HTERT RPE-1 (cell line): ENCODE results near the gene NHSL2.
"Not testable (repeated sequence)": the region's sequence is repeated elsewhere in the genome, so short reads cannot be mapped to it uniquely, and the experiment has no call there.

Experiments used
- in situ Hi-C: fragments of 300-500 bp; cut with MboI; formaldehyde crosslinking; loops from 4 replicates; pipeline ENCODE4 v1.14.3; 2020; ENCODE audit warnings: low sequenced_read_pairs

The NHSL2 gene

GRCh38 chrX:72040506-72040905 lies 129.9 kb downstream of the NHSL2 start:
- in situ Hi-C loops: no loop called here

DNA sequence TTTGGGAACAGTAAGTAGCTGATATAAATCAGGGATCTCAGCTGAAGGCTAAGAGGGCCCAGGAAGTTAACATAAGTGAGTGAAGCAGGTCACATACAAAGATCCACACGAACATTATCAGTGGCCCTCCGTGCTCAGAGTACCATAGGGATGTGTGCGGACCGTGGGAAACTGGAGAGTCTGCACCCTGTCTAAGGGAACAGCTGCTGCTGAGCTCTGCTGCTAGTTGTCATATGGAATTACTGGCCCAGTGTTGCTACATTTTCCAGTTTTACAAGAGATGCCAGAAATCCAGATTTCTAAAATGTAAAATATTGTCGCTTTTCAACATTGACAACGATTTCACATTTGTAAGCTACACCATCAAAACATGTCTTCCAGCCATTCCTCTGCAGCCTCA lies 130.5 kb downstream of the NHSL2 start:
- in situ Hi-C loops: no loop called here

- in situ Hi-C loops: no loop called here
Measured at GRCh38 chrX:72041871-72042851, 131.5 kb downstream of the NHSL2 start.

GRCh38 chrX:72042852-72043248 lies 132.2 kb downstream of the NHSL2 start:
- in situ Hi-C loops: no loop called here

DNA sequence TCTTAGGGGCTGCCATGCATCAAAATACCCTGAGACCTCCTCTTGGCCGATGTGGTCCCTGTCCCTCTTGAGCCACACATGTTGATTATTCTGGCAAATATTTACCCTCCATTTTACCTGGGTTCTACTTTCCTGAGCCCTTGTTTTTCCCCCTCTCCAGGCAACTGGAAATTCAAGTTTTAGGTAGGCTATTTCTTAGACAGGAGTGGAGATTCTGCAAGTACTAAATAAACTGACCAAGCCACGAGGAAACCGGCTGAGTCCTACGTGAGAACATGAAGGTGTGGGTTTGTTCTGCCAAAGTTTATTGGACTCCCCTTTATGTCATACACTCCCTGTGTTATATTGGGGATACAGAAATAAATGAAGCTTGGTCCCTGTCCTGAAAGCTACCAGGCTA lies 133.0 kb downstream of the NHSL2 start:
- in situ Hi-C loops: no loop called here

GRCh38 chrX:72045141-72045540 lies 134.5 kb downstream of the NHSL2 start:
- in situ Hi-C loops: no loop called here

DNA sequence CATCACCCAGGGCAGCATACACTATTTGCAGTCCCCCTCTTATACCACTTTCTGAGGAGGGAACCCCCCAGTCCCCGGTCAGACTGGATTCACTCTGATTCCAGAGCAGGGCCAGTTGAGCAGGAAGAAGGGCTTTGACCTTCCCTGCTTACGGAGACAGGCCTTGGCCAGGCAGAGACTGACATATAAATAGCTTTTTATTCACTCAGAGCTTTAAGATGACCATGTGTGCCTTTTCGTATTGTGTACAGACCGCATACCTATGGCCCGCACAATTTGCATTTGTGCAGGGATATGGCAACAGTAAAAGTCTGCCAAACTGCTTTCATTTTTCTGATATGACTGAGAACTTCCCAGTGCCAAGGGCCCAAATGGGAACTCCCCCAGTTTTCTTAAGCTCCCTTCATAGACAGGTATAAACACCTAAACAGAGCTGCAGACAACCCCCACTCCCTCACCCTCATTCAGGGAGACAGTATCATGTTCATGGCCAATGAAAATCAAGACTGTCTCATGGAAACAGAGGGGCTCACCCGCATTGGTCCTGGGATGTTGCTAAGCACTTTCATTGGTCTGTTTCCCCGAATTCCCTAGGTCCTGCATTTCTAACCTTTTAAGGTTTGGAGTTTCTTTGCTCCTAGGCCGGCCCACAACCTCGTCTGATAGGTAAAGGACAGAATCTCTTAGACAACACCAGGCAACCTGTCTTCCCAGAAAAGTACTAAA lies 135.1 kb downstream of the NHSL2 start:
- in situ Hi-C loops: no loop called here

GRCh38 chrX:72046447-72046846 lies 135.8 kb downstream of the NHSL2 start:
- in situ Hi-C loops: no loop called here

GRCh38 chrX:72048510-72049455 lies 138.1 kb downstream of the NHSL2 start:
- in situ Hi-C loops: no loop called here

DNA sequence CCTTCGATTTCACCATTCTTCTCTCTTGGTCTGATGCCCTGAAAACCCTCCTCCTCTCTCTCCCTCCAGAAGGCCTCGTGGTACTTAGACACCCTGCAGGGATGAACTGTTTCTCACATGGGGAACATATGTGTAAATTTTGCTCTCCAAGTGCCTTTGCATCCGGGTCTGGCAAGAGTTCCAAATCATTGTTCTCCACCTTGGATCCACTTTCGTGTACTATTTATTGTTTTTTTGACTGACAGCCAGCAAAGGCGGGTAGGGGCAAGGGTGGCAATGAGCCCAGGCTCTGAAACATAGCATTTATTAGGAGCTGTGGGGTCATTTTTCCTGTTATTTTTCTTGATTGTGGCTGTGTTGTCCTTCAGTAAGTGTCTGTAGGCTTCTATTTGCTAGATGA lies 139.4 kb downstream of the NHSL2 start:
- in situ Hi-C loops: no loop called here

DNA sequence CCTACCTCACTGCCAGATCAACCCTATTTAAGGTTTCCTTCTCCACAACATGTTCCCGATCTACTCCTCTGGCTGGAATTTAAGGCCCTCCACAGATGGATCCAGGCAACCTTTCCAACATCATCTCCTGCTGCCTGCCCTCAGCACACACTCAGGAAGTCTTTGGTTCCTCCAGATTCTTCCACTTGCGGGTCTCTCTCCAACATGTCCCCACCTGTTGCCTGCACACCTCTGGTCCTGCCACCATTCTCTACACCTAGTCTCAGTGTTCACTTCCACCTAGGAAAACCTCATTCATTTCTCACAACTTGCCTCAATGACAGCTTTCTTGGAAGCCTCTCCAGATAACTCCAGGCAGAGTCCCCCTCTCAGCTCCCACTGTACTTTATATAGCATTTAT lies 140.9 kb downstream of the NHSL2 start:
- in situ Hi-C loops: no loop called here

DNA sequence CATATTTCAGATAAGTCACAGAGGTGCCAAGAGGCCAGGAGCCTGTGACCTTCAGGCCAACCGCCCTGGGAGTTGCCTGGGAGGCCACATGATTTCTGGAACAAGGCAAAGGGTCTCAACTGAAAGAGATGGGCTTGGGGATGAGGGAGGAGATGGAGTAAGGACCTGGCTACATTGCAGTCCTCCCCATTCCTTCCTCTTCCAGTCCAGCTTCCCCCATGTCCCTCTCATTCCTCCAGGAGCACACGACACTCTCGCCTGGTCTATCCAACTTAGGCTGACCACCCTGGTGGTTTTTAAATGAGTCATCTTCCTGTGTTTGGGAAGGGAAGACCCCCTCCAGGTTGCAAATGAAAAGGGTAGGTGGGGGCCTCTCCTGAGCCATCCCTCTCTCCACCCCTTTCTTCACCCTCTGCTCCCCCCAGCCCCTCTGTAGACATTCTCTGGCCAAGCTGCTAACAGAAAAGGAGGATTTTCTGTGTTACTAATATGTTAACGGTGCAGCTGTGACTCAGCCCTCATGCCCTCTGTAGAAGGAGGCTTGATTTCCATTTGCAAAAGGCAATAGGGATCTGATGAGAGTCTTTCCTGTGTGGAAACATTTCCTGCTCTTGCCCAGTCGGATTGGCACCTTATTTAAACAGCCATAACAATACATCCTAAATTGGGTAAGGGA lies 141.9 kb downstream of the NHSL2 start:
- in situ Hi-C loops: no loop called here

GRCh38 chrX:72053508-72053907 lies 142.9 kb downstream of the NHSL2 start:
- in situ Hi-C loops: no loop called here

DNA sequence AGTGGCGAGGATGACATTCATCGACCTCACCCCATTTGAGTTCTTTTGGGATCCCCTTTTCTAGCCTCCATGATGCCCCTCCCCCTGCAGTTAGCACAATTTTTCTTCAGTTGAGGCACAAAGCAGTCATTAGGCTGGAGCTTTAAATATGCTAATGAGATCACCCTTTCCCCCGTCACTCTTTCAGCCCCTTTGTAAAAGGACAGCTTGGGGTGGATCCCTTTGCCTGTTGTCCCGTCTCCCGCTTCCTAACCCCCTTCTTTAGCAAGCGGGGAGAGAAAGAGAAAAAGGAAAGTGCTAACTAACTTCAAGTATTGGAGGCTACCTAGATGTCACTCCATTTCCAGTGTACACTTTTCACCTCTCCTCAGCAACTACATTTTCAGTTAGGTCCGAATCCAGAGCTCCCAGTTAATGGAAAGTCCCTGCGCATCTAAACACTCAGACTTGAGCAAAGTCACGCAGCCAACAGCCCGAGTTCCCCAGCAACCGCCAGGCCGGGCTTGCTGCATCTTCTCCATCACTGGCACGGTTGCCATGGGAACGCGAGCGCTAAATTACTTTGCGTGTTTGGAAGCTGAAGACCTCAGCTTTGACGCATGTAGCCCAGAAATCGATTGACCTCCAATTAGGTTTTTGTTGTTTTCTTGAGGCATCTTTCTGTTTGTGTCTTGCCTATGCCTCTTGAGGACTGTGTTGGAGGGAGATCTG lies 144.3 kb downstream of the NHSL2 start:
- in situ Hi-C loops: no loop called here

DNA sequence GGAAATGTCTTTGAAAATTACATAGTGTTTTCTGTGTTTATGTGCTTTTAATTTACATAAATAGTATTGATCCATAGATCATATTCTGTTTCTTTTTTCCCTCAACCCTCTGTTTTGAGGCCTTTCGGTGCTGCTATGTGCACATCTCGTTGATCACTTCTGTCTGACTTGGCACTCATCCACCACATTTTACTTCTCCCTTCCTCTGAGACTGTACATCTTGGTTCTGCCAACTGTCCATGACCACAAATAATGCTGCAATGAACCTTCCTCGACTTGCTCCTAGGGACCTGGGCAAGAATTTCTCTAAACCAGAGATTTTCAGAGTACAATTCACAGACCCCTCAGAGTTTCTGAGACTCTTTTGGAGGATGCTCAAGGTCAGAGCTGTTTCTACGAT lies 146.7 kb downstream of the NHSL2 start:
- in situ Hi-C loops: no loop called here

DNA sequence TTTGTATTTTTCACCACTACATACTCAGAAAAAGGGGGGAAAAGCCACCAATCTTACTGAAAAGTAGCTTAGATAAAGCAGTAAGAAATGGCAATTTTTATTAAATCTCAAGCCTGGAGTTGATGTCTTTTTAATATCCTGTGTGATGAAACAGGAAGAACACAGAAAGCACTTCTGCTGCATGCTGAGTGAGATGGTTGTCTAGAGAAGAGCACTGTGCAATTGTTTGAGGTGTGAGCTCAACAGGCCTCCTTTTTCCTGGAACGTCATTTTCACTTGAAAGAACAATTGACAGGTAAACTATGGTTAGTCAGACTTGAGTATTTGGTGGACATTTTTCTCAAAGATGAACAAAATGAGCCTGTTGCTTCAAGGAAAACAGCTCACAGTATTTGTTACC lies 147.2 kb downstream of the NHSL2 start:
- in situ Hi-C loops: no loop called here

GRCh38 chrX:72058346-72058745 lies 147.7 kb downstream of the NHSL2 start:
- in situ Hi-C loops: not testable (repeated sequence)

GRCh38 chrX:72060196-72060920 lies 149.7 kb downstream of the NHSL2 start:
- in situ Hi-C loops: no loop called here

- in situ Hi-C loops: no loop called here
Measured at GRCh38 chrX:72060921-72061490, 150.4 kb downstream of the NHSL2 start.
